K562 (cell line): ENCODE measurements around the gene PRSS27. TPM values are rescaled to one million over a fixed set of nuclear protein-coding genes. Genes with fewer than 3 reads are reported as not detected.

ENCODE experiments used
- CEBPB ChIP-seq: fragments of 450-650 bp; IDR thresholded peaks from 2 replicates; pipeline ENCODE4 v1.6.1; 2016; ENCODE audit warnings: missing genetic modification characterization, missing compliant biosample characterization
- FOXK1 ChIP-seq: sonication (generic); formaldehyde crosslinking; IDR thresholded peaks from 2 replicates; pipeline ENCODE4 v1.8.0; 2022; ENCODE audit warnings: missing genetic modification reagents, mild to moderate bottlenecking, borderline replicate concordance
- FUS ChIP-seq: fragments of 200-400 bp; formaldehyde crosslinking; optimal IDR thresholded peaks from 2 replicates; pipeline ENCODE3; 2017; ENCODE audit warnings: low read depth, low read length
- HMG20A ChIP-seq: fragments of 450-650 bp; formaldehyde crosslinking; conservative IDR thresholded peaks from 2 replicates; pipeline ENCODE4 v1.4.0; 2020; ENCODE audit warnings: mild to moderate bottlenecking, mixed read lengths
- MCM3 ChIP-seq: fragments of 450-650 bp; IDR thresholded peaks from 2 replicates; pipeline ENCODE4 v1.6.1; 2016
- MYBL2 ChIP-seq, 2 experiments: fragments of 450-650 bp in 1 of 2; sonication (generic) in 1 of 2; formaldehyde crosslinking in 1 of 2; IDR thresholded peaks; 2 replicates each; pipeline versions ENCODE4 v1.6.1 to v1.8.1; 2017 to 2022; ENCODE audit warnings: borderline replicate concordance in 1 of 2, inconsistent platforms in 1 of 2, low read depth in 1 of 2, mild to moderate bottlenecking in 1 of 2, missing genetic modification reagents in 1 of 2, moderate library complexity in 1 of 2
- NFIC ChIP-seq: fragments of 450-650 bp; IDR thresholded peaks from 2 replicates; pipeline ENCODE4 v1.6.1; 2017; ENCODE audit warnings: mild to moderate bottlenecking, inconsistent platforms
- SLC30A9 ChIP-seq: fragments of 250-450 bp; sonication (Bioruptor Pico); IDR thresholded peaks from 2 replicates; pipeline ENCODE4 v1.8.0; 2022; ENCODE audit warnings: mild to moderate bottlenecking, moderate library complexity
- STAT5B ChIP-seq: fragments of 250-450 bp; sonication (Bioruptor Pico); IDR thresholded peaks from 2 replicates; pipeline ENCODE4 v1.8.0; 2021; ENCODE audit warnings: mild to moderate bottlenecking, inconsistent platforms
- TCF3 ChIP-seq: sonication (generic); formaldehyde crosslinking; IDR thresholded peaks from 2 replicates; pipeline ENCODE4 v1.4.0; 2020; ENCODE audit warnings: mild to moderate bottlenecking, missing genetic modification reagents
- TFAM ChIP-seq: fragments of 250-450 bp; sonication (Bioruptor Pico); conservative IDR thresholded peaks from 2 replicates; pipeline ENCODE4 v1.5.0; 2021; ENCODE audit warnings: mild to moderate bottlenecking, moderate library complexity
- ZBED1 ChIP-seq: IDR thresholded peaks from 2 replicates; pipeline ENCODE4 v1.6.1; 2014
- ZBTB5 ChIP-seq: fragments of 450-650 bp; IDR thresholded peaks from 2 replicates; pipeline ENCODE4 v1.6.1; 2017; ENCODE audit warnings: antibody characterized with exemption
- ZNF197 ChIP-seq: fragments of 200-800 bp; sonication (Bioruptor generic); IDR thresholded peaks from 2 replicates; pipeline ENCODE4 v1.6.1; 2016; ENCODE audit warnings: low read depth, missing genetic modification characterization, missing compliant biosample characterization
- ZNF41 ChIP-seq: fragments of 250-450 bp; sonication (Bioruptor Pico); conservative IDR thresholded peaks from 2 replicates; pipeline ENCODE4 v1.4.0; 2020; ENCODE audit warnings: mild to moderate bottlenecking
- ZNF445 ChIP-seq: fragments of 250-450 bp; sonication (Bioruptor Pico); IDR thresholded peaks from 2 replicates; pipeline ENCODE4 v1.4.0; 2020; ENCODE audit warnings: low read depth, mild to moderate bottlenecking, moderate library complexity
- ZNF75A ChIP-seq: fragments of 450-650 bp; formaldehyde crosslinking; IDR thresholded peaks from 2 replicates; pipeline ENCODE4 v1.4.0; 2020; ENCODE audit warnings: mild to moderate bottlenecking
- polyA plus RNA-seq, 8 experiments: library from polyadenylated mRNA; depleted of rRNA in 4 of 8; stranded (reverse) in 5 of 8; unstranded in 3 of 8; fragments of >200 nt; fragmentation: Nextera tagmentation in 2 of 8; fragmentation: Illumina TruSeq in 1 of 8; extraction: Ambion mirVana in 2 of 8; extraction: Trizol in 1 of 8; gene quantifications; 2 replicates each; pipeline versions ENCODE4 v1.2.1 to v1.2.3, GENCODE V29; 2011 to 2014; ENCODE audit warnings: inconsistent platforms in 1 of 8, missing spikeins in 1 of 8
- total RNA-seq, 7 experiments: library from RNA; depleted of rRNA in 6 of 7; stranded (reverse); fragments of >200 nt in 6 of 7; fragmentation: Illumina TruSeq in 2 of 7; extraction: Trizol in 2 of 7; gene quantifications; 2 replicates each; pipeline versions ENCODE4 v1.2.1 to v1.2.3, GENCODE V29; 2011 to 2021; ENCODE audit warnings: low replicate concordance in 1 of 7
- TF ChIP-seq, protein P1 (sequence below): IDR thresholded peaks from 2 replicates; pipeline ENCODE4 v1.6.1; 2012; ENCODE audit warnings: low read depth, low read length, improper control_type of control experiment, borderline replicate concordance
- TF ChIP-seq, protein P2 (sequence below): fragments of 250-450 bp; sonication (Bioruptor Pico); IDR thresholded peaks from 2 replicates; pipeline ENCODE4 v1.6.1; 2021; ENCODE audit warnings: mild to moderate bottlenecking
- TF ChIP-seq, protein P3 (sequence below), 3 experiments: IDR thresholded peaks in 2 of 3; conservative IDR thresholded peaks in 1 of 3; 2 replicates each; pipeline ENCODE4 v1.5.1; 2011 to 2012; ENCODE audit warnings: low read length in 3 of 3, mild to moderate bottlenecking in 3 of 3, control low read depth in 2 of 3, improper control_type of control experiment in 1 of 3, inconsistent platforms in 1 of 3, low read depth in 1 of 3, mixed read lengths in 1 of 3, moderate library complexity in 1 of 3; ENCODE audit not compliant: insufficient read depth in 2 of 3
- TF ChIP-seq, protein P4 (sequence below): fragments of 450-650 bp; formaldehyde crosslinking; IDR thresholded peaks from 2 replicates; pipeline ENCODE4 v1.4.0; 2020; ENCODE audit warnings: mild to moderate bottlenecking, moderate library complexity

The PRSS27 gene
- total and polyA plus RNA-seq, 9 of the 15 experiments (the other 6 are each of a cell fraction or from before 2014, with no cell fraction given), result 0.09 to 0.20 (median 0.17) TPM; not detected in 5

- TF ChIP-seq ZBTB5 (no peak), NFIC (peak; percentile 49; the same call in 1 of the 2 replicates), ZNF41 (CRISPR knock-in tag) (no peak), STAT5B (no peak), MYBL2 (IDR thresholded peaks at IDR 0.05; ENCODE audit: low read depth) (no peak), MYBL2 (CRISPR knock-in tag; IDR thresholded peaks at IDR 0.05; ENCODE audit: borderline replicate concordance) (no peak), FUS (no peak), TFAM (CRISPR knock-in tag) (no peak), SLC30A9 (CRISPR knock-in tag) (no peak), HMG20A (no peak), ZNF445 (CRISPR knock-in tag) (no peak), CEBPB (tag) (no peak), TCF3 (CRISPR knock-in tag) (no peak), FOXK1 (no peak), ZNF197 (no peak), ZNF75A (no peak), MCM3 (no peak), ZBED1 (no peak)
- TF ChIP-seq, protein P1, sequence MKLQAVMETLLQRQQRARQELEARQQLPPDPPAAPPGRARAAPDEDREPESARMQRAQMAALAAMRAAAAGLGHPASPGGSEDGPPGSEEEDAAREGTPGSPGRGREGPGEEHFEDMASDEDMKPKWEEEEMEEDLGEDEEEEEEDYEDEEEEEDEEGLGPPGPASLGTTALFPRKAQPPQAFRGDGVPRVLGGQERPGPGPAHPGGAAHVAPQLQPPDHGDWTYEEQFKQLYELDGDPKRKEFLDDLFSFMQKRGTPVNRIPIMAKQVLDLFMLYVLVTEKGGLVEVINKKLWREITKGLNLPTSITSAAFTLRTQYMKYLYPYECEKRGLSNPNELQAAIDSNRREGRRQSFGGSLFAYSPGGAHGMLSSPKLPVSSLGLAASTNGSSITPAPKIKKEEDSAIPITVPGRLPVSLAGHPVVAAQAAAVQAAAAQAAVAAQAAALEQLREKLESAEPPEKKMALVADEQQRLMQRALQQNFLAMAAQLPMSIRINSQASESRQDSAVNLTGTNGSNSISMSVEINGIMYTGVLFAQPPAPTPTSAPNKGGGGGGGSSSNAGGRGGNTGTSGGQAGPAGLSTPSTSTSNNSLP, result no peak
- TF ChIP-seq, protein P2, sequence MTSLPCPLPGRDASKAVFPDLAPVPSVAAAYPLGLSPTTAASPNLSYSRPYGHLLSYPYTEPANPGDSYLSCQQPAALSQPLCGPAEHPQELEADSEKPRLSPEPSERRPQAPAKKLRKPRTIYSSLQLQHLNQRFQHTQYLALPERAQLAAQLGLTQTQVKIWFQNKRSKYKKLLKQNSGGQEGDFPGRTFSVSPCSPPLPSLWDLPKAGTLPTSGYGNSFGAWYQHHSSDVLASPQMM (CRISPR knock-in tag), result no peak
- TF ChIP-seq, protein P3, sequence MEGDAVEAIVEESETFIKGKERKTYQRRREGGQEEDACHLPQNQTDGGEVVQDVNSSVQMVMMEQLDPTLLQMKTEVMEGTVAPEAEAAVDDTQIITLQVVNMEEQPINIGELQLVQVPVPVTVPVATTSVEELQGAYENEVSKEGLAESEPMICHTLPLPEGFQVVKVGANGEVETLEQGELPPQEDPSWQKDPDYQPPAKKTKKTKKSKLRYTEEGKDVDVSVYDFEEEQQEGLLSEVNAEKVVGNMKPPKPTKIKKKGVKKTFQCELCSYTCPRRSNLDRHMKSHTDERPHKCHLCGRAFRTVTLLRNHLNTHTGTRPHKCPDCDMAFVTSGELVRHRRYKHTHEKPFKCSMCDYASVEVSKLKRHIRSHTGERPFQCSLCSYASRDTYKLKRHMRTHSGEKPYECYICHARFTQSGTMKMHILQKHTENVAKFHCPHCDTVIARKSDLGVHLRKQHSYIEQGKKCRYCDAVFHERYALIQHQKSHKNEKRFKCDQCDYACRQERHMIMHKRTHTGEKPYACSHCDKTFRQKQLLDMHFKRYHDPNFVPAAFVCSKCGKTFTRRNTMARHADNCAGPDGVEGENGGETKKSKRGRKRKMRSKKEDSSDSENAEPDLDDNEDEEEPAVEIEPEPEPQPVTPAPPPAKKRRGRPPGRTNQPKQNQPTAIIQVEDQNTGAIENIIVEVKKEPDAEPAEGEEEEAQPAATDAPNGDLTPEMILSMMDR (IDR thresholded peaks at IDR 0.05 in 2 of 3, conservative IDR thresholded peaks at IDR 0.05 in 1 of 3; ENCODE audit: insufficient read depth in 2 of 3, low read depth in 1 of 3, low read length in 3 of 3), result peak; percentile 22 to 81 (median 65); a peak in 4 of 6 replicates
- TF ChIP-seq, protein P4, sequence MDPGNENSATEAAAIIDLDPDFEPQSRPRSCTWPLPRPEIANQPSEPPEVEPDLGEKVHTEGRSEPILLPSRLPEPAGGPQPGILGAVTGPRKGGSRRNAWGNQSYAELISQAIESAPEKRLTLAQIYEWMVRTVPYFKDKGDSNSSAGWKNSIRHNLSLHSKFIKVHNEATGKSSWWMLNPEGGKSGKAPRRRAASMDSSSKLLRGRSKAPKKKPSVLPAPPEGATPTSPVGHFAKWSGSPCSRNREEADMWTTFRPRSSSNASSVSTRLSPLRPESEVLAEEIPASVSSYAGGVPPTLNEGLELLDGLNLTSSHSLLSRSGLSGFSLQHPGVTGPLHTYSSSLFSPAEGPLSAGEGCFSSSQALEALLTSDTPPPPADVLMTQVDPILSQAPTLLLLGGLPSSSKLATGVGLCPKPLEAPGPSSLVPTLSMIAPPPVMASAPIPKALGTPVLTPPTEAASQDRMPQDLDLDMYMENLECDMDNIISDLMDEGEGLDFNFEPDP (CRISPR knock-in tag), result no peak
Observed at GRCh38 chr16:2720719-2721633, 952 bp upstream of the PRSS27 start (continued).
